SK-N-SH (cell line): ENCODE data around the gene ING5. TPM values are rescaled to one million over a fixed set of nuclear protein-coding genes. Genes with fewer than 3 reads are reported as not detected.

Experiments
- CTCF ChIA-PET: fragments of 300-600, 350-600 bp; formaldehyde crosslinking; extraction: SDS; loops from one replicate; lab custom pipeline; 2021; lab: Yijun Ruan, JAX
- POLR2A ChIA-PET: fragments of 350-600 bp; sonication (Branson Sonifier 250); formaldehyde crosslinking; extraction: SDS; loops from one replicate; lab custom pipeline; 2020; ENCODE audit warnings: antibody characterized with exemption, inconsistent platforms; lab: Yijun Ruan, JAX
- DNase-seq: peaks from one replicate; pipeline ENCODE4 v3.0.0; 2012
- H2AFZ ChIP-seq: fragments of 200-600 bp; sonication (generic); 2 replicates; pipeline ENCODE4 v1.8.1; 2016; ENCODE audit warnings: antibody characterized with exemption, mild to moderate bottlenecking, low read depth
- H3F3A ChIP-seq: fragments of 200-600 bp; sonication (generic); replicated peaks from 2 replicates; pipeline ENCODE3; 2016; ENCODE audit warnings: antibody characterized with exemption, mild to moderate bottlenecking; ENCODE audit not compliant: insufficient read depth
- H3K27ac ChIP-seq, 2 experiments: fragments of 200-500 bp in 1 of 2; fragments of 200-600 bp in 1 of 2; sonication (Bioruptor generic) in 1 of 2; sonication (generic), shearing (Covaris generic) in 1 of 2; 2 replicates each; pipeline versions ENCODE4 v1.5.1 to v1.6.1; 2014 to 2016; ENCODE audit warnings: low read depth in 2 of 2, inconsistent platforms in 1 of 2, low read length in 1 of 2, mild to moderate bottlenecking in 1 of 2, mixed read lengths in 1 of 2
- H3K27me3 ChIP-seq: fragments of 200-600 bp; sonication (generic), shearing (Covaris generic); 2 replicates; pipeline ENCODE4 v1.6.1; 2016; ENCODE audit warnings: mixed run types; ENCODE audit not compliant: insufficient read depth
- H3K36me3 ChIP-seq, 2 experiments: fragments of 200-500 bp in 1 of 2; fragments of 200-600 bp in 1 of 2; sonication (Bioruptor generic) in 1 of 2; sonication (generic) in 1 of 2; replicated peaks in 1 of 2; 2 replicates each; pipeline versions ENCODE3 to v1.5.1; 2014 to 2016; ENCODE audit warnings: low read length in 1 of 2, mild to moderate bottlenecking in 1 of 2; ENCODE audit not compliant: insufficient read depth in 2 of 2, control insufficient read depth in 1 of 2
- H3K4me1 ChIP-seq, 2 experiments: fragments of 200-500 bp in 1 of 2; fragments of 200-600 bp in 1 of 2; sonication (Bioruptor generic) in 1 of 2; sonication (generic), shearing (Covaris generic) in 1 of 2; 2 replicates each; pipeline versions ENCODE4 v1.5.1 to v1.6.1; 2014 to 2016; ENCODE audit warnings: low read depth in 1 of 2, low read length in 1 of 2, mixed run types in 1 of 2; ENCODE audit not compliant: insufficient read depth in 2 of 2, control insufficient read depth in 1 of 2
- H3K4me2 ChIP-seq: fragments of 200-600 bp; sonication (generic), shearing (Covaris generic); 2 replicates; pipeline ENCODE4 v1.6.1; 2017; ENCODE audit warnings: mixed run types
- H3K4me3 ChIP-seq, 2 experiments: fragments of 200-500 bp in 1 of 2; fragments of 200-600 bp in 1 of 2; sonication (Bioruptor generic) in 1 of 2; sonication (generic), shearing (Covaris generic) in 1 of 2; 2 replicates each; pipeline versions ENCODE4 v1.5.1 to v1.8.1; 2014 to 2016; ENCODE audit warnings: low read depth in 2 of 2, inconsistent platforms in 1 of 2, low read length in 1 of 2, mild to moderate bottlenecking in 1 of 2, mixed read lengths in 1 of 2, moderate library complexity in 1 of 2
- H3K79me2 ChIP-seq: fragments of 200-600 bp; sonication (generic); 2 replicates; pipeline ENCODE4 v1.8.1; 2017; ENCODE audit warnings: mild to moderate bottlenecking; ENCODE audit not compliant: insufficient read depth
- H3K9ac ChIP-seq: fragments of 200-600 bp; sonication (generic); 2 replicates; pipeline ENCODE4 v1.6.1; 2017; ENCODE audit warnings: mixed run types
- H3K9me2 ChIP-seq: fragments of 200-600 bp; sonication (generic); 2 replicates; pipeline ENCODE4 v1.6.1; 2017; ENCODE audit warnings: mixed run types
- H3K9me3 ChIP-seq: fragments of 200-600 bp; sonication (generic); 2 replicates; pipeline ENCODE4 v1.6.1; 2017; ENCODE audit warnings: mixed run types, mild to moderate bottlenecking, moderate library complexity
- H4K20me1 ChIP-seq: fragments of 200-600 bp; sonication (generic); 2 replicates; pipeline ENCODE4 v1.6.1; 2017; ENCODE audit warnings: mild to moderate bottlenecking, mixed run types; ENCODE audit not compliant: insufficient read depth
- CHD2 ChIP-seq: fragments of 150-350 bp; IDR thresholded peaks from 2 replicates; pipeline ENCODE4 v1.6.1; 2018; ENCODE audit warnings: low read length; ENCODE audit not compliant: partially characterized antibody
- CTCF ChIP-seq: fragments of 200-600 bp; sonication (generic); IDR thresholded peaks from 2 replicates; pipeline ENCODE4 v1.6.1; 2017; ENCODE audit warnings: antibody characterized with exemption, mild to moderate bottlenecking, moderate library complexity
- ELF1 ChIP-seq: IDR thresholded peaks from 2 replicates; pipeline ENCODE4 v1.4.0; 2012
- FOXJ3 ChIP-seq: sonication (generic); formaldehyde crosslinking; IDR thresholded peaks from 2 replicates; pipeline ENCODE4 v1.5.1; 2020; ENCODE audit warnings: mild to moderate bottlenecking, missing genetic modification reagents
- GABPA ChIP-seq: IDR thresholded peaks from 2 replicates; pipeline ENCODE4 v1.4.0; 2012; ENCODE audit warnings: low read depth, mild to moderate bottlenecking
- GATA2 ChIP-seq: sonication (generic); formaldehyde crosslinking; IDR thresholded peaks from 2 replicates; pipeline ENCODE4 v1.5.0; 2020; ENCODE audit warnings: mild to moderate bottlenecking, missing genetic modification reagents
- IRF3 ChIP-seq: fragments of 150-350 bp; IDR thresholded peaks from 2 replicates; pipeline ENCODE4 v1.6.1; 2016; ENCODE audit warnings: mild to moderate bottlenecking, low read depth, low read length
- MEF2A ChIP-seq: IDR thresholded peaks from 2 replicates; pipeline ENCODE4 v1.4.0; 2012; ENCODE audit warnings: low read depth, borderline replicate concordance
- MXI1 ChIP-seq: IDR thresholded peaks from 2 replicates; pipeline ENCODE4 v1.6.1; 2012; ENCODE audit warnings: mild to moderate bottlenecking, low read depth, low read length, improper control_type of control experiment
- NRF1 ChIP-seq: IDR thresholded peaks from 2 replicates; pipeline ENCODE4 v1.6.1; 2012; ENCODE audit warnings: low read depth, mild to moderate bottlenecking, low read length
- POLR2AphosphoS5 ChIP-seq: IDR thresholded peaks from 2 replicates; pipeline ENCODE4 v1.6.1; 2012; ENCODE audit warnings: low read depth, low read length
- RCOR1 ChIP-seq: fragments of 150-350 bp; IDR thresholded peaks from 2 replicates; pipeline ENCODE4 v1.6.1; 2017; ENCODE audit warnings: antibody characterized with exemption, low read length
- RXRA ChIP-seq: IDR thresholded peaks from 2 replicates; pipeline ENCODE4 v1.4.0; 2012; ENCODE audit warnings: low read depth, mild to moderate bottlenecking, borderline replicate concordance
- SMC3 ChIP-seq: IDR thresholded peaks from 2 replicates; pipeline ENCODE4 v1.6.1; 2012; ENCODE audit warnings: low read depth, low read length, improper control_type of control experiment
- TAF1 ChIP-seq: IDR thresholded peaks from 2 replicates; pipeline ENCODE4 v1.6.1; 2012; ENCODE audit warnings: low read depth, mild to moderate bottlenecking, low read length, moderate library complexity, borderline replicate concordance
- TCF12 ChIP-seq: IDR thresholded peaks from 2 replicates; pipeline ENCODE4 v1.4.0; 2012
- USF1 ChIP-seq: IDR thresholded peaks from 2 replicates; pipeline ENCODE4 v1.4.0; 2012; ENCODE audit warnings: low read depth, borderline replicate concordance
- YY1 ChIP-seq: IDR thresholded peaks from 2 replicates; pipeline ENCODE4 v1.4.0; 2012; ENCODE audit warnings: low read depth, mild to moderate bottlenecking
- ZBTB33 ChIP-seq: IDR thresholded peaks from 2 replicates; pipeline ENCODE4 v1.4.0; 2012; ENCODE audit warnings: low read depth, borderline replicate concordance
- WGBS: methylation state at CpG from one replicate; pipeline ENCODE4 v1.1.6; 2017; ENCODE audit warnings: low lambda C conversion rate; 5-methylcytosine and 5-hydroxymethylcytosine counted together
- polyA plus RNA-seq, 3 experiments: library from polyadenylated mRNA; depleted of rRNA; stranded (reverse); fragments of >200 nt; gene quantifications; 2 replicates each; pipeline ENCODE4 v1.2.3, GENCODE V29; 2012
- TF ChIP-seq, protein P1 (sequence below): IDR thresholded peaks from 2 replicates; pipeline ENCODE4 v1.4.0; 2012; ENCODE audit warnings: low read depth

Gene ING5
- 56.3 and 62.9 TPM in 2 replicates for polyA plus RNA-seq (2012; rRNA removed)
- 31.8 and 41.4 TPM in 2 replicates for polyA plus RNA-seq (2012; cell fraction: cytosol; rRNA removed)
- polyA plus RNA-seq (2012; cell fraction: nucleus; rRNA removed), result 212 and 214 TPM in 2 replicates

DNA sequence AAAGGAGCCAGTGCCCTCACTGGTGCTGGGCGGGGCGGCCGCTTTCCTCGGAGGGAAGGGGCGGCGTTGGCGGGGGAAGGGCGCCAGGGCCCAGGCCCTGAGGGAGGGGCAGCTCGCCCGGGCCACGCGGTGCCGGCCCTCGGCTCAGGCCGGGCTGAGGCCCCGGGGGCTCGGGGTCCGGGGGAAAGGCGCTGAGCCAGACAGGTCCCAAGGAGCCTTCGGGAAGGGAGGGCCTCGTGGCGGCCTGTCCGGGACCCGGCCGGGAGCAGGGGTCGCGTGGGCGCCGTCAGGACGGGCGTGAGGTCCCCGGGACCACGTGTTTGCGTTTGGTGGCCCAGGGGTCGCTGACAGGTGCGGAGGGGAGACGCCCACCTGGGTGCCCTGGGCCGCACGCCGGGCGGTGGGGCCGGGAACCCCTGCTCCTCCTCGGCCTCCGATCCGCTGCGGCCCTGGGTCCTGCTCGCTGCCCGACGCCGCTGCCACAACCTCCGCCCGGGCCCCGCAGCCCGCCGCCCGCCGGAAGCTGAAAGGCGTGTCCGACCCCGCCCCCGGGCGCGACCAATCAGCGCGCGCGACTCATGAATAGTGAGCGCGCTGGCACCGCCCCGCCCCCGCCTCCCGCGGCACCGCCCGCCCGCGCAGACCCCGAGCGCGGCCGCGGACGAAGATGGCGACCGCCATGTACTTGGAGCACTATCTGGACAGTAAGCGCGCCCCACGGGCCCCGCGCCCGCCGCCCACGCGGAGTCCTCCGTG, at the start of gene ING5:
Gene ING5 (plus strand): TSS at position 641 of the 756 bp plus-strand sequence. CDS start 27 bp downstream, at position 668.
- DNase-seq, result peak; percentile 93
- Histone ChIP-seq H3K4me3 (peak within 1 kb of the TSS; percentile 63 to 88), H3K9me3 (no peaks in the 10 kb centered on the region), H3K36me3 (peaks cover 11 to 21% of the 10 kb centered on the region in 2 experiments), H3K9ac (peak within 1 kb of the TSS; percentile 85), H2AFZ (peak within 1 kb of the TSS; percentile 74; the same call in 1 of the 2 replicates), H3K27ac (peak within 1 kb of the TSS; percentile 83 to 86), H3F3A (peaks cover 12% of the 10 kb centered on the region), H4K20me1 (peaks cover 8% of the 10 kb centered on the region; the same call in 1 of the 2 replicates), H3K4me2 (peak within 1 kb of the TSS; percentile 100), H3K4me1 (peaks cover 0 to 11% of the 10 kb centered on the region in 2 experiments; a peak in 1 of 4 replicates), H3K27me3 (no peaks in the 10 kb centered on the region), H3K9me2 (no peaks in the 10 kb centered on the region), H3K79me2 (peaks cover 26% of the 10 kb centered on the region; the same call in 1 of the 2 replicates)
- peak; percentile 56; the same call in 1 of the 2 replicates for TF ChIP-seq GABPA
- no peak for TF ChIP-seq GATA2 (CRISPR knock-in tag)
- no peak for TF ChIP-seq CTCF
- no peak for TF ChIP-seq MEF2A
- no peak for TF ChIP-seq IRF3
- peak; percentile 76 for TF ChIP-seq CHD2
- TF ChIP-seq SMC3, result peak; percentile 34; the same call in 1 of the 2 replicates
- TF ChIP-seq, protein P1, sequence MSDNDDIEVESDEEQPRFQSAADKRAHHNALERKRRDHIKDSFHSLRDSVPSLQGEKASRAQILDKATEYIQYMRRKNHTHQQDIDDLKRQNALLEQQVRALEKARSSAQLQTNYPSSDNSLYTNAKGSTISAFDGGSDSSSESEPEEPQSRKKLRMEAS, result 0 out of 2 replicates have a peak, but pooled peaks have one; percentile 9
- TF ChIP-seq ZBTB33, result no peak
- TF ChIP-seq TAF1, result peak; percentile 58; the same call in 1 of the 2 replicates
- TF ChIP-seq FOXJ3 (CRISPR knock-in tag), result peak; percentile 58; the same call in 1 of the 2 replicates
- TF ChIP-seq RCOR1, result no peak
- peak; percentile 90 for TF ChIP-seq MXI1
- no peak for TF ChIP-seq RXRA
- TF ChIP-seq YY1, result peak; percentile 70
- TF ChIP-seq NRF1, result peak; percentile 61
- no peak for TF ChIP-seq TCF12
- no peak for TF ChIP-seq ELF1
- peak; percentile 62 for TF ChIP-seq POLR2AphosphoS5
- peak; percentile 7; the same call in 1 of the 2 replicates for TF ChIP-seq USF1
- ChIA-PET POLR2A (interaction anchor here (0.9 to 2.8 kb wide), 11 partner anchors 9 to 184 kb away, joined by 3 to 14 read pairs (median 5); partner anchors contain the start of genes D2HGDH and DTYMK), CTCF (interaction anchor here (1.0 to 4.9 kb wide), 18 partner anchors 11 to 210 kb away, joined by 3 to 58 read pairs (median 5); partner anchors contain the start of genes D2HGDH, DTYMK and RTP5)
- WGBS, result 0% methylated on average over 16 of the region's 96 CpGs
